ENCODE results near the gene HLA-G.

- TF ChIP-seq CTCF (IDR thresholded peaks at IDR 0.05; ENCODE audit: low read depth, low read length), result no peak
- TF ChIP-seq POLR2A (IDR thresholded peaks at IDR 0.05; ENCODE audit: extremely low read depth, insufficient read length), result no peak
- no peak for TF ChIP-seq MYC (IDR thresholded peaks at IDR 0.05; ENCODE audit: low read depth, low read length)
- no peak for TF ChIP-seq MAX (IDR thresholded peaks at IDR 0.05; ENCODE audit: low read depth, low read length)
Observed at GRCh38 chr6:29865631-29866030, 38.0 kb downstream of the HLA-G start.
